NCI-H2029 treated with DMSO at 0.1 percent for 48 hours (cell line): ENCODE measurements around the gene CACNA1B.
"Not testable (repeated sequence)": the region's sequence is repeated elsewhere in the genome, so short reads cannot be mapped to it uniquely, and the experiment has no call there.

ENCODE experiments used
- DNase-seq: peaks from one replicate; lab custom pipeline; 2025; lab: John Stamatoyannopoulos, UW

CACNA1B gene

GRCh38 chr9:138099803-138100598 is 222.4 kb downstream of the CACNA1B start:
- no peak for DNase-seq

GRCh38 chr9:138100711-138101350 is 223.2 kb downstream of the CACNA1B start:
- DNase-seq: no peak

GRCh38 chr9:138101444-138102234 is 224.1 kb downstream of the CACNA1B start:
- DNase-seq: no peak

GRCh38 chr9:138102246-138103051 is 224.9 kb downstream of the CACNA1B start:
- DNase-seq: no peak

GRCh38 chr9:138103111-138103848 is 225.7 kb downstream of the CACNA1B start:
- DNase-seq: no peak

GRCh38 chr9:138103849-138104206 is 226.2 kb downstream of the CACNA1B start:
- DNase-seq: no peak

- DNase-seq: no peak
Measured at GRCh38 chr9:138104251-138105122, 226.9 kb downstream of the CACNA1B start.

- no peak for DNase-seq
Measured at GRCh38 chr9:138105123-138105415, 227.5 kb downstream of the CACNA1B start.

GRCh38 chr9:138105561-138106505 is 228.3 kb downstream of the CACNA1B start:
- no peak for DNase-seq

- DNase-seq: not testable (repeated sequence)
Measured at GRCh38 chr9:138107039-138107438, 229.5 kb downstream of the CACNA1B start.

GRCh38 chr9:138111607-138112006 is 234.0 kb downstream of the CACNA1B start:
- DNase-seq: no peak

- DNase-seq: no peak
Measured at GRCh38 chr9:138112090-138112748, 234.6 kb downstream of the CACNA1B start.

GRCh38 chr9:138112791-138113600 is 235.4 kb downstream of the CACNA1B start:
- no peak for DNase-seq

GRCh38 chr9:138113701-138114325 is 236.2 kb downstream of the CACNA1B start:
- not testable (repeated sequence) for DNase-seq

- no peak for DNase-seq
Measured at GRCh38 chr9:138114501-138115245, 237.1 kb downstream of the CACNA1B start.

GRCh38 chr9:138115506-138115905 is 237.9 kb downstream of the CACNA1B start:
- no peak for DNase-seq

GRCh38 chr9:138116521-138116920 is 238.9 kb downstream of the CACNA1B start:
- DNase-seq: no peak
